ENCODE results near the gene EPDR1. TPM values are rescaled to one million over a fixed set of nuclear protein-coding genes. Genes with fewer than 3 reads are reported as not detected.
"Not testable (repeated sequence)": the region's sequence is repeated elsewhere in the genome, so short reads cannot be mapped to it uniquely, and the experiment has no call there.

The EPDR1 gene
- polyA plus RNA-seq, 3 donors, result 0.25 to 1.2 (median 1.1) TPM

DNA sequence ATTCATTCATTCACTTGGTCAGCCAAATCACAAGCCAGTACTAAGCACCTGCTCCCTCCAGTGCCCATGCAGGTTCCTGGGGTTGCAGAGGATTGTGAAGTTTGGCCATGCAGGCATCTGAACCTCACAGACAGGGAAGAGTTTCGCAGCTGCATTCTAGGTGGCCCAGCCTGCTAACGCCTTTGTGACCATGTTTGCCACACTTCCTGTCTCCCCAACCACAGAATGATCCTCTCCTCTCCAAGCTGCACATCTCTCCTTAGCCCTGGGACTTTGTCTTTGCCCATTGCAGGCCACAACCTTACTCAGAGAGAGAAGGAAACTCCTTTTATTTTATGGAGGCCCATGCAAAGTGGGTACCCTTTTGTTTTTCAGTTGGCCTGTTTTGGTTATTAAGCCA is 31.8 kb downstream of the EPDR1 start:
- H3K9me3 ChIP-seq (replicated peaks in 1 of 2; ENCODE audit: control insufficient read depth in 1 of 2, insufficient read depth in 1 of 2, low read length in 2 of 2), result no peaks in the 10 kb centered on the region
- peak overlapping the region; percentile 23 for H2AFZ ChIP-seq (ENCODE audit: insufficient read depth, low read depth, low read length, poor library complexity, severe bottlenecking)
- TF ChIP-seq CTCF (IDR thresholded peaks at IDR 0.05), result no peak
- H3K27ac Mint-ChIP-seq, result peak overlapping the region in 1 of 7 donors; percentile 6
- no peak overlapping the region for H3K9ac ChIP-seq (ENCODE audit: insufficient read depth, low read length, poor library complexity, severe bottlenecking)
- no peaks in the 10 kb centered on the region for H4K20me1 ChIP-seq (ENCODE audit: insufficient read depth, low read length)
- no peak overlapping the region for H3K4me3 ChIP-seq (replicated peaks in 1 of 3; ENCODE audit: low read depth in 2 of 3, low read length in 3 of 3)
- no peaks in the 10 kb centered on the region for H3K36me3 ChIP-seq (replicated peaks in 1 of 2; ENCODE audit: control insufficient read depth in 1 of 2, insufficient read depth in 2 of 2, low read length in 2 of 2)
- peaks cover 0 to 6% (median 4%) of the 10 kb centered on the region in 7 donors for H3K9me3 Mint-ChIP-seq
- no peaks in the 10 kb centered on the region for H3K27me3 Mint-ChIP-seq (ENCODE audit: low read depth in 3 of 3)
- peaks cover 23% of the 10 kb centered on the region for H3K4me1 Mint-ChIP-seq
- H3K36me3 Mint-ChIP-seq, result peaks cover 3% of the 10 kb centered on the region in 2 donors
- H3K4me3 Mint-ChIP-seq, result no peak overlapping the region
- no peak for DNase-seq
- no CpG with 5 or more reads among the region's 2 CpGs for WGBS (ENCODE audit: insufficient coverage)
- H3K4me2 ChIP-seq (replicated peaks; ENCODE audit: extremely low read depth, low read length, poor library complexity, severe bottlenecking), result no peak overlapping the region
- H3K27ac ChIP-seq (ENCODE audit: low read depth in 1 of 2, low read length in 2 of 2), result no peak overlapping the region
- no peaks in the 10 kb centered on the region for H3K27me3 ChIP-seq (ENCODE audit: control insufficient read depth in 2 of 2, insufficient read depth in 2 of 2, low read length in 2 of 2)
- no peaks in the 10 kb centered on the region for H3K79me2 ChIP-seq (ENCODE audit: insufficient read depth, low read length)
- intact Hi-C loops (cut with micrococcal nuclease), result no loop called here
- H3K4me1 ChIP-seq (ENCODE audit: control insufficient read depth in 1 of 2, insufficient read depth in 2 of 2, low read length in 2 of 2), result peaks cover 12% of the 10 kb centered on the region in 2 donors

GRCh38 chr7:37954217-37954616 is 33.8 kb downstream of the EPDR1 start:
- H3K36me3 Mint-ChIP-seq; H2AFZ ChIP-seq (ENCODE audit: insufficient read depth, low read depth, low read length, poor library complexity, severe bottlenecking); H3K4me3 ChIP-seq (replicated peaks in 1 of 3; ENCODE audit: low read depth in 2 of 3, low read length in 3 of 3); H3K27ac ChIP-seq (ENCODE audit: low read depth in 1 of 2, low read length in 2 of 2); H3K27me3 ChIP-seq (ENCODE audit: control insufficient read depth in 2 of 2, insufficient read depth in 2 of 2, low read length in 2 of 2); H3K27ac Mint-ChIP-seq; H3K4me2 ChIP-seq (replicated peaks; ENCODE audit: extremely low read depth, low read length, poor library complexity, severe bottlenecking); intact Hi-C loops (cut with micrococcal nuclease); H3K9me3 Mint-ChIP-seq; DNase-seq; H3K4me3 Mint-ChIP-seq; H3K27me3 Mint-ChIP-seq (ENCODE audit: low read depth in 3 of 3); H3K79me2 ChIP-seq (ENCODE audit: insufficient read depth, low read length); H3K9me3 ChIP-seq (replicated peaks in 1 of 2; ENCODE audit: control insufficient read depth in 1 of 2, insufficient read depth in 1 of 2, low read length in 2 of 2); H3K36me3 ChIP-seq (replicated peaks in 1 of 2; ENCODE audit: control insufficient read depth in 1 of 2, insufficient read depth in 2 of 2, low read length in 2 of 2); H4K20me1 ChIP-seq (ENCODE audit: insufficient read depth, low read length); H3K9ac ChIP-seq (ENCODE audit: insufficient read depth, low read length, poor library complexity, severe bottlenecking): not testable (repeated sequence)
- H3K4me1 Mint-ChIP-seq, result peaks cover 23% of the 10 kb centered on the region
- H3K4me1 ChIP-seq (ENCODE audit: control insufficient read depth in 1 of 2, insufficient read depth in 2 of 2, low read length in 2 of 2), result peaks cover 12% of the 10 kb centered on the region in 2 donors
- WGBS (ENCODE audit: insufficient coverage), result no CpG with 5 or more reads among the region's 1 CpG

Data from CD14-positive monocyte (primary cell).